ENCODE measurements around the gene GNAI1.
"Not testable (repeated sequence)": the region's sequence is repeated elsewhere in the genome, so short reads cannot be mapped to it uniquely, and the experiment has no call there.

- not testable (repeated sequence) for TF ChIP-seq CTCF (IDR thresholded peaks at IDR 0.05; ENCODE audit: low read depth, low read length, poor library complexity, severe bottlenecking); EZH2phosphoT487 (IDR thresholded peaks at IDR 0.05; ENCODE audit: borderline replicate concordance, low read length)
Measured at GRCh38 chr7:80157770-80158169, 23.1 kb downstream of the GNAI1 start.
